Activated CD4-positive, alpha-beta T cell treated with anti-CD3 and anti-CD28 coated beads, Interleukin-2, amount 50 U/mL, for 48 hours (primary cell): ENCODE data around the gene CCDC198.

Experiments
- DNase-seq, 2 experiments: peaks; one replicate each; pipeline ENCODE4 v3.0.0-alpha.2; 2020

Gene CCDC198, protein sequence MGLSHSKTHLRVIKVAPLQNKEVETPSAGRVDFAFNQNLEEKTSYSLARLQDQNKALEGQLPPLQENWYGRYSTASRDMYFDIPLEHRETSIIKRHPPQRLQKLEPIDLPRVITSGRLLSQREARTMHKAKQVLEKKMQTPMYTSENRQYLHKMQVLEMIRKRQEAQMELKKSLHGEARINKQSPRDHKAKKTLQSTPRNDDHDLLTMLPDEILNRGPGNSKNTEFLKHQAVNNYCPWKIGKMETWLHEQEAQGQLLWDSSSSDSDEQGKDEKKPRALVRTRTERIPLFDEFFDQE

DNA sequence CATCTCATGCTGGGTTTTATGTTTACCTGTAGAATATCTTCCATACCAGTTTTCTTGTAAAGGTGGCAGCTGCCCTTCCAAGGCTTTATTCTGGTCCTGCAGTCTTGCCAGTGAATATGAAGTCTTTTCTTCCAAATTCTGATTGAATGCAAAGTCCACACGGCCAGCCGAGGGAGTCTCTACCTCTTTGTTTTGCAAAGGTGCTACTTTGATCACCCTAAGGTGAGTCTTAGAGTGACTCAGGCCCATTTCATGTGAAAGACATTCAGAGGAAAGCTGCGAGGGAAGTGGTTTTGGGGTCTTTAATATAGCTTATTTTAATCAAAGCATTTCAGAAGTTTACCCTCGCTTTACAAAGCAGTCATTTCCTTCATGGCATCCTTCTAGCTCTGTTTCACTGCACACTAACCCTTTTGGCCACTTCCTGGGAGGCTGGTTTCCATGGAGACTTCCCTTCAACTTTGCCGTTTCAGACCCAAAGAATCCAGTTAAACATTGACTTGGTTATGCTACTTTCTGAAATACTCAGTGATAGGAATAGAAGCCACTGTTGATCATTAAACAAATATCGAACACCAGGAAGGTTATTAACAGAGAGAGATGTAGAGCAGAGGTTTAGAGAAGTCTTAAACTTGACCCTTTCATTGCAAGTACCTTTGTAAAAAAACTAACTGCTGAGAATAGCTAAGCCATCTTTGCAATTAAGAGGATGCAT is at the start of gene CCDC198:
Gene CCDC198, minus strand, starts transcription at position 391 of the 715 bp plus-strand sequence. Its CDS starts 142 bp downstream, at position 249.
- no peak for DNase-seq

DNA sequence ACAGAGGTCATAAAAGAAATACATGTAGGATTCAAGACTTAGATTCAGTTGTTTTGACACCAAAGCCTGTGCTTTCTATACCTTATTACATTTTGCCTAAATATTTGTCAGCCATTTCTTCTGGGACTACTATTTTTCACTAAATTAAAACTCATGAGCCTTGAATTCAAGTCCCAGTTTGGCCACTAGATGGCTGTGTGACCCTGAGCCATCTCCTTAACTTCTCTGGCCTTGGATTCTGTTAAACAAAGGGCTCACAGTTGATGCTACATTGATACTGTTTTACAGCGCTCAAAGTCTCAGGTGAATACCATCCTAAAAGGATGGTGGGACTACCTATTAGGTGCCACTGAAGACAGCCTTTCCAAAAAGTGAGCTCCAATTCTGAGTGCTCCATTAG is 39.6 kb upstream of the CCDC198 start:
- DNase-seq = peak; percentile 5 to 10

DNA sequence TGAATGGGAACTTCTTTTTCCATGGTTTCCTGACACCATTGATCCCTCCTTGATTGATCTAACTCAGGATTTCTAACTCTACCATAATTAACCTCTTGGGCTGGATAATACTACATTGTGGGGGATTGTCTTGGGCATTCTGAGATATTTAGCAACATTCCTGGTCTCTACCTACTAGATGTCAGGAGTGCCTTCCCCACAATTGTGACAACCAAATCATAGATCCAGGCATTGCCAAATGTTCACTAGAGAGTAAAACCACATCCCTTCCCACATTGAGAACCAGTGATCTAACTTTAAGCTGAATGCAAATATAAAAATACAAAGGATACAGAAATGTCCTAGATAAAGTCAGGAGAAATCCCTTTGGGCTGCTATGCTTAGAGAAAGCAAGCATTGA is 36.9 kb upstream of the CCDC198 start:
- no peak for DNase-seq

DNA sequence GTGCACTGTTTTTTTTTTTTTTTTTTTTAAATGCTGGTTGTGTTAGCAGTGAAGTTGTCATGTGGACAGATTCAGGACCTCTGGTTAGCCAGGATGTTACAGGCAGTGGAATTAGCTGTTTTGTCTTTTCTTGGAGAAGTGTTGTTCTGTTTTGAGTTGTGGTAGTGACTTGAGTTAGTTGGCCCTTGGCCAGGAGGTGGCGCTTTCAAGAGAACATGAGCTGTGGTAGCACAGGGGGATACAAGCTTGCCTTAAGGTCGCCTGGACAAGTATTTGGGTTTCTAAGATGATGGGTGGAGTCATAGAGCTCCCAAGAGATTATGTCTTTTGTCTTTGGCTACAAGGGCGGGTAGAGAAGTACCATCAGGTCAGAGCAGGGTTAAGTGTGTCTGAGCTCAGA is 33.3 kb upstream of the CCDC198 start:
- DNase-seq = no peak

DNA sequence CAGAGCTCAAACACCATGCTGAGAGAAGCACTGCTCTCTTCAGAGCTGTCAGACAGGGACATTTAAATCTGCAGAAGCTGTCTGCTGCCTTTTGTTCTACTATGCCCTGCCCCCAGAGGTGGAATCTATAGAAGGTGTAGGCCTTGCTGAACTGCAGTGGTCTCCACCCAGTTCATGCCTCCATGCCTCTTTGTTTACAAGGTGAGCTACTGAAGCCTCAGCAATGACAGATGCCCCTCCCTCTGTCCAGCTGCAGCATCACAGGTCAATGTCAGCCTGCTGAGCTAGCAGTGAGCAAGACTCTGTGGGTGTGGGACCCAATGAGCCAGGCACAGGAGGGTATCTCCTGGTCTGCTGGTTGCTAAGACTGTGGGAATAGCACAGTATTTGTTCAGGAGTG is 25.4 kb upstream of the CCDC198 start:
- DNase-seq = no peak

DNA sequence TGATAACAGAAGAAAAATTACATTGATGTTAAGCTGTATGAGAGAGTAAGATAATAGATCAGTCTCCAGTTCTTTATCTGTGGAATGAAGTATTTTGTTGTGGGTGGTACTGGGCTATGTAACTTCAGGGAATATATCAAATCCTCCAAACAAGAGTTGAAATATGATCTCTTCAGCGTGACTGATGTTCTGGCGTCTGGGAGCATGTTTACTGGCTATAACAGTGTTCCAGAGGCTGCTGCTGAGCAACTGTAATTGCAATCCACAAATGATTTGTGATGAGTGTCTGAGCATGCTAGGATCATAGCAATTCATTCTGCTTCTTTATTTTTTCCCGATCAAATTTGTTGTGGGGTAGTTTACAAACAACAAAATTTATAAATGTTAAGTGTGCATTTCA is 18.6 kb upstream of the CCDC198 start:
- no peak for DNase-seq

DNA sequence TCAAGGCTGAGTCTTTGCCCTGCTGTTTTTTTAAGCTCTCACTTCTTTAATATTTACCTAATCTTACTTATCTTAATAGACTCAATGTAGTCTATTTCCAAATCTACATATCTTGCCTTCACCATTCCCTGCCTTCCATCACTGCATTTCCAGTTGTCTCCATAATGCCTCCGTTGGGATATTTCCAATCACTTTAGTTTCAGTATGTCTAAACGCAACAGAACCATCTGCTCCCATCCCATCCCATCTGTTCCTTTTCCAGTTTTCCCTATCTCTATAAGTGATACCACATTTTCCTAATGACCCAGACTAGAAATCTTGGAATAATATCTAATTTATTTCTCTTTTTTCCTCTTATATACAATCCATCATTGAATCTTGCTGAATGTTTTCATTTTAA is 15.1 kb upstream of the CCDC198 start:
- DNase-seq = no peak

DNA sequence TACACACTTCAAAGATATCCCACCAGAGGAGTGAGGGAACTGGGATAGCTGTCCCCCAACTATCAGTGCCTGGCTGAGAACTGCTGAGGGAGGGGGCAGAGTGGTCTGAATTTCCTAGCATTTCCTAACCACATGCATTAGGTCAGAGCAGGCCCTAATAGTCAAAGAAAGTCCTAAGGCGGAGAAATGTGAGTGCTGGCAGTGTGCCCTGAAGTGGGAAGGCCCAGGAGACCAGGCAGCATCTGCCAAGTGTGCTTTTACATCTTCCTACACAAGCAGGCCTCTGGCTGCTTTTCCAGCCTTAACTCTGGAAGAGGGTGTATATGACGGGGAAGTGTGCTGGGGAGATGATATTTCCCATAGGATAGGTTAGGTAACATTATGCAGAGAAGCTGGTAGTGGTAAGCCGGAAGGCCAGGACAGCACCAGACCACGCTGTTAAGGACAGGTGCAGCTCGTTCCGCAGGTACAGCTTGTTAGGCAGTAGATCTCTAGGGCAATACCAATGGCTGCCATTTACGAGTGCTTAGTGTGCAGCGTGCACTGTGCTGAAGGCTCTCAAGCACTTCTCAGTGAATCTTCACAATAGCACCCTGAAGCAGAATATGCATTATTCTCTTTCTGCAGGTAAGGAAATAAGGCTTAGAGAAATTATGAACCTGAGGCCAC is 9.1 kb upstream of the CCDC198 start:
- no peak for DNase-seq

DNA sequence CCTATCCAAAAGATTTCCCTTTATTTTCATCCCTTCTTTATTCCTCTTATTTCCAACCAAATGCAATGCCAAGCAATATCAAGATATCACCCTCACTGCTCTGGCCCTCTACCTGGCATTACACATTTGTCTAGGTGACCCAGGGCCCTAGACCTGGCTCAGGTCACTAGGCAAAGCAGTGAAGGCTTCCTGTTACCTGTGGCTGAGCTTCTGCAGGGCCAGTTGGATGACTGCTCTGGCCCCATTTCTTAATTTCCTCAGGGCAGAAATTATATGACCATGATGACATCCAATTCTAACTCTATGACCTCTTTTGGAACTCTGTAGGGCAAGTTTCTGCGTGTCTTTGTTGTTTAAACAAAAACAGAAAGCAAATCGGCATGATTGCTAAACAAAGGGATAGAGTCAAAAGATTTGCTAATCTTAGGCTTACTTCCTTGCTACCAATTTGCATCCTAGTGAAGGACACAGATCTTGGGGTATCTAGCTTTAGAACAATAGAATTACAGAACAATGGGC is 7.4 kb upstream of the CCDC198 start:
- DNase-seq = no peak

DNA sequence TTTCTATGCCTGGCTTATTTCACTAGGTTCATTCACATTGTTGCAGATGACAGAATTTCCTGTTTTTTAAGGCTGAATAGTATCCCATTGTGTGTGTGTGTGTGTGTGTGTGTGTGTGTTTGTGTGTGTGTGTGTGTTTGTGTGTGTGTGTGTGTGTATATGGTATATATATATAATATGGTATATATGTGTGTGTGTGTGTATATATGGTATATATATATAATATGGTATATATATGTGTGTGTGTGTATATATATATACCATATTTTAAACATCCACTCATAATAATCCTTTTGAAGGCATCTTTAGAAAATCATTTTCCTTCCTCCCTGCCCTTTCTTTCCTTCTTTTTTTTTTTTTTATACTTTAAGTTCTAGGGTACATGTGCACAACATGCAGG is 5.0 kb upstream of the CCDC198 start:
- DNase-seq = no peak

DNA sequence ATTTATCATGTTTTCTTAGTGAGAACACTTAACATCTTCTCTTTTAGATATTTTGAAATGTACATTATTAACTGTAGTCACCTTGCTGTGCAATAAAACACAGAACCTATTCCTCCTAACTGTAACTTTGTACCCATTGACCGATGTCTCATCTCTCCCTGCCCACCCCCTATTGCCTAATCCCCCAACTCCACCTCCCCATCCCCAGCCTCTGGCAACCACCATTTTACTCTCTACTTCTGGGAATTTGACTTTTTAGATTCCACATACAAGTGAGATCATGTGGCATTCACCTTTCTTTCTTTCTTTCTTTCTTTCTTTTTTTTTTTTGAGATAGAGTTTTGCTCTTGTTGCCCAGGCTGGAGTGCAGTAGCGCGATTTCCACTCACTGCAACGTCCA is 4.4 kb upstream of the CCDC198 start:
- no peak for DNase-seq

DNA sequence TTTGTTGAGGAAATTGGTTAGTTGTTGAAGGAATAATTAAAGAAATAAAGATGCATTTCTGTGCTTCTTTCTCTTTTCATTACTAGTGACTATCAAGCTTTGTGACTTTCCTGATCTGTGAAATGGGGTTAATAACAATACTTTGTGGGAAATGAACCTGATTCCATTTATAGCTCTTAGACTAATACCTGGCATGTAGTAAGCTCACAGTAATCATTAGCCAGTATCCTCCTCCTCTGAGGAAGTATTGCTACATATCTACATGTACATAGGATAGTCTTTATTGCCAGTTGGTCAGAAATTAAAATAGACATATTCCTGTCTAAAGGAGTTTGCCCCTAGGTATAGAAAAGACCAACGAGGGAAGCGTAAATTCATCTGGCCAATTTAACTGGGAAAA is 1.8 kb upstream of the CCDC198 start:
- DNase-seq = no peak

DNA sequence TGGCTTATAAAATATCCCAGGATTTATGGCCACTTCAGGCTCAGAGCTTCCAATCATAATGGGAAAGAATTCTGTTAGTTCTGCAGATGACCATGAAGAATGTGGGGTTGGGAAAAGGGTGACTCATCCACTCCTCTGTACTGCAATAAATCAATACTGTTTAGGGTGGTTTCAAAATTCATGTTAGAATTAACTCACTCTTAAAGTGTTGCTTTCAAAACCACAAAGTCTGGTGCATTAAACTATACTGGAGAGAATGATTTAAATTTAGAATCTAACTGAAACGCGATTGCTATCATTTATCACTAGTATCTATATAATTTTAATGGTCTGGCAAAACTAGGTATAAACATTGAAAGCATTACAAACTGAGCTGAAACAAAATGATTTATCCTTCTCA is 798 bp downstream of the CCDC198 start:
- DNase-seq = no peak

DNA sequence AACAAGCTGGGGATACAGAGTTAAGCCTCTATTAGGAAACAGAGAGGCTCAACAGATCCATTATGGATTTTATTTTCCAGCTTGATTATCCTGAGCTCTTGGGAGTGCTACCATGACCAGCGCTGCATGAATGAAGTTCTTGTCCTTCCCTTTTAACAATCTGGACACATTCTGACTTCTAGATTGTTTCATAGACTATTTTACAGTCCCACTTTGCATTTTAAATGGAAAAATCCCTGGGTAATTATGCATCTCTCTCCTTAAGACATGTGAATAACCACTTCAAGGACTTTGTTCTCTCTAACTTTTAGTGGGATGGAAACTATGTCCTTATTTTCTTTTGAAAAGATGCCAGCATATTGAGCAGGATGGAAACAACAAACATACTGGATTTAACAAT is 2.0 kb downstream of the CCDC198 start:
- no peak for DNase-seq

DNA sequence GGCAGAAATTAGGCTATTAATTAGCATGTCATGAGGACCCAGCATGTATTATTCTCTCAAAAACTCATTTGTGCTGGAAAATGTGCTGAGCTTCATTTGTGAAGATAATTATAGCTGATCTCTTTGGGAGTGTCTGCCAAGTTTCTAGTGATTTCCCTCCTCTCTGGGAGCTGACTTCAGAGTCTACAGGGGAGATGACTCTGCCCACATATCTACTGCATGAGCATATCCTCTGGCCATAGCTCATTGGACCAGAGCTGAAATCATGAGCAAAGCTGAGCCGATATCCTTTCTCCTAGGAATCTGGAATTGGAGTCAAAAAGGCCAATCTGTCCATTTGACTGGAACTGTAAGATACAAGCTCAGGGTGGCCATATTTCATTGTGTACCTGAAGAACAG is 5.9 kb downstream of the CCDC198 start:
- DNase-seq = no peak

DNA sequence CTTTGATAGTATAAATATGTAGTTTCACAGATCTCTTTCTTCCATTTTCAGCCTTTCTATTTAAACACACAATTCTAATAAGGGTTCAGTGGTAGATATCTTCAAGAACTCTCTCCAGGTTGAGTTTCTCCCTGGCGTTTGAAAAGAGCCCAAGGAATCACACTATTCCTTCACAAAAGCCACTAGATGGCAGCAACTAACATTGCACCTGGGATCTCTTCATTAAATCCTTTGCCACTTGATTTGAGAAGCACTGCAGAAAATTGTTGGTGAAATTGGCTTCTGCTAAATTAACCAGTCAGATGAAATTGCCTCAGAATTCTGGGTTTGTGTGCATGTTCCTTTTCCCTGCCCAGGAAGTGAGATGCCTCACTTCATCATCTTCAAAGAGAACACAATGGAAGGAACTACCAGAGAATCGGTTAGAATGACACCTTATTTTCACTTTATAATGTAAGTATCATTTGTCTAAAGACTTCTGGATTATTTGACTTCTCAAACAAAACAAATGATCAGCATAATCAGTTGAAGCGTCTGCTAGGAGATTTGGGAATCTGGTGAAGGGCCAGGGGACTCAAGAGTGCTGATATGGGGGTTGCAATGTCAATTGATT is 6.8 kb downstream of the CCDC198 start:
- no peak for DNase-seq

DNA sequence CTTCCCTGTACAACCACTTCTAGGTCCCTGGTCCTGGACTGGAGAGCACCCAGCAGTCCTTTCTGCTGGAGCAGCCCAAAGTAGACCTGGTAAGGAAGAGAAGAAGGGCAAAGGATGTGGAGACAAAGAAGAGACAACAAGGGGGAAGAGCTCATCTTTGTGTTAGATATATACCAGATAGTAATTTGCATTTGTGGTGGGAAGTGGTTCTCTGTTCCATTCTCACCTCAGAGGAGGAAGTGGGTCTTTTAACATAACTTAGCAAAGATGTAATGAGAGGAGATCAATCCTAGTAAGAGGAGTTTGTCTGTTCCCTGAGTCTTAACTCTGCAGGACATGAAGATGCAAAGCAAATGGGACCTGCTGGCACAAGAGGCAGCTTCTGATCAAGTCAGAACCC is 8.0 kb downstream of the CCDC198 start:
- DNase-seq = no peak

DNA sequence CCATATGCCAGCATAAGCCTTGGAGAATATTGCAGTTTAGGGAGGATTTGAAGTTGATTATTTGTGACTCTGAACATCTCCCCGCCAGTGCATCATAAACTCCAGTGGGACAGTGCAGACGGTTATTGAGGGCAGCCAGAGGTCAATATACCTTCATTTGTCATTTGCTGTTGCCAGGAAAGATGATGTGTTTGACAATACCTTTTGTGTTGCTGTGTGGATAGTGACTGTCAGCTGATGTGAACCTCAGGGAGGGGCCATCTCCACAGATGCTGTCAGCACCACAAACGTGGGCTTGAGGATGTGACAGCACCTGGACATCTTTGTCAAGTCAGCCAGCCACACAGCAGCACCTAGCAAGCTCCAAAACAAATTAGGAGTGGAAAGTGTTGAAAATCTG is 11.5 kb downstream of the CCDC198 start:
- DNase-seq = no peak

DNA sequence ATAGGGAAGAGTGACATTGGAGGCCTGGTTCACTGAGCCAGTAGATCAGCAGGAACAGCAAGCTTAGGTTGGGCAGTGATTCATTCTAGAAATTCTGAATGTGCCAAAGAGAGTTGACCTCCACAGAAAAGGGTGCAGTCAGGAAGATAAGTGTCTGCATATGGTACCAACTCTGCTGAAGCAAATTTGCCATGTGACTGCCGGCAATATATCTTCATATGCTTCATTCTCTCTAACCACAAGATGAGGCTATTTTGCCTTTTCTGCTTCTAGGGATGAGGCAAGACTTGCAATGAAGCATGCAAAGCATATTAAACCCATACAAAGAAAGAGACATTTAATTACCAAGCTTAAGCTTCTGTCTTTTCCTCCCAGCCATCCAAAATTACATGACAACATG is 13.6 kb downstream of the CCDC198 start:
- no peak for DNase-seq

DNA sequence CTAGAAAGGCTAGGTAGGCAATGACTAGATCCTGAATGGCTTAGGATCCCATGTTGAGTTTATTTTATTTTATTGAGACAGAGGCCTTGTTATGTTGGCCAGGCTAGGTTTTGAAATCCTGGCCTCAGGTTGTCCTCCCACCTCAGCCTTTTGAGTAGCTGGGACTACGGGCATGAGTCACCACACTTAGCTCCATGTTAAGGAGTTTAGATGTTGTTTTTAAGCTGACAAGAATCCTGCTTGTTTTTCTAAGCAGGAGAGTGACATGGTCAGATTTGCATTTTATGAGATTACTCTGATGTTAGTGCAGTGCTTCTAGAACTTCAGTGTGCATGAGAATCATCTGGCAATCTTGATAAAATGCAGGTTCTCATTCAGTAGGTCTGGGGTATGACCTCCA is 14.5 kb downstream of the CCDC198 start:
- no peak for DNase-seq

DNA sequence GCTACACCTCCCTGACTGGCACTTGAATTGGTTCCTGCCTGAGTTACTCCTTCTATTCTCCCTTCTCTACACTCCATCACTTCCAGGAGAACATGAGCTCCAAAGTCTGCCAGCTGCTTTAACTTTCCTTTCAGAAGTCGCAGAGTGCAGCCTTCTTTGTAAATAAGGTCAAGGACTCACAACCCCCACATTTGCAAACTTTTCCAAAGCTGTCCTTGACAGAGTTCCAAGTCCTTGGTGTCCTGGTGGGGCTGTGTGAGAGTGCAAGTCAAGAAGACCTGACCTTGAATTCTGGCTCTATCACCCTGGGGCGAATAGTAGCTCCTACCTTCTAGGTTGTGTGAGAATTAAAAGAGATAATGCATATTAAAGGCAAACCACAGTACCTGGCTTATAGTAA is 15.6 kb downstream of the CCDC198 start:
- no peak for DNase-seq

DNA sequence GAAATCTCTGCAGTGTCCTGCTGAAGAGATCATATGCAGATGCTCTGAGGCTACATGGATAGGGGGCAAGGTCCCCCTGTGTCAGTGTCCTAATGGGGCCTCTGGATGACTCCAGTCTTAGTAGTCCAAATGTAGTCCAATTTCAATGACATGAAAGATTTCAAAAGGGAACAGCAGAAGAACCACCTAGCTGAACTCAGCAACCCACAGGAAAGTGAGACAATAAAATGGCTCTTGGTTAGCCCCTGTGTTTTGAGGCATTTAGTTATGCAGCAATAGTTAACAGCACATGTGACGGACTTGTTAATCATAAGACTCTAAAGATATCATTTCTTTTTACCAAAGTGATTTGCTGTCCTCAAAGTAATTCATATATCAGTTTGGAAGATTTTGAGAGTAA is 22.7 kb downstream of the CCDC198 start:
- DNase-seq = no peak

DNA sequence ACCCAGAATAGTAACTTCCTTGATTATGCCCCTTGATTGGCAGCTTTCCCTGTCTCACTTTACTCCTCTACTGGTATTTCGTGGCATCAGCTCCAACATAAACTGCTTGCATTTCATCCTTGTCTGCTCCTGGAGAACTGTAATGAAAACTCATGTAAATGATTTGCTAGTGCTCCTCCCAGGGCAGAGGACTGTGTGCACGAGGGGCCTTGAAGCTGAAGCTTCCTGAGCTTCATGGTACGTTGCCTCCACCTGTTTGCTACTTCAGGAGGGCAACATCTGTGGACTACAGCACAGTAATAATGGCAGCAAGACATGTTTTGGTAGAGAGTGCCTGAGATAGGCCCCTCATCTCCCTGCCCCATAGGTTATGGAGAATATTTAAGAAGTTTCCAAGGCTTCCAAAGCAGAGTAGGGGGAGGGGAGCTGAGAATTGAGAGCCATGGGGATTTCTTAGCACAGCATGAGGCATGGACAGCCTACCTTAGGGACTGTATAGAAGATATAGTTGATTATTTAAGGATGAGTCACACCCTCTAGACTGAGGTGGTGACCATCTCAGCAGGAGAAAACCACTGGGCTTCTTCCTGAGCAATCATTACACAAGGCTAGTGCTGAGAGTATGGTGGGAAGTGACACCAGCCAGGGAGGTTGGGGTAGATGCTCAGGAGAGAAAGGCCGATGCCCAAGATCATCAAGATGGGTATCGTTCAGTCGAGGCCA is 29.5 kb downstream of the CCDC198 start:
- no peak for DNase-seq
